ENCODE data around the gene SNRK. TPM values are rescaled to one million over a fixed set of nuclear protein-coding genes. Genes with fewer than 3 reads are reported as not detected.

The SNRK gene
- total and polyA plus RNA-seq, 4 experiments from 2014 or later, result 39.8 to 108 (median 77.1) TPM

- peaks cover 30 to 51% (median 41%) of the 10 kb centered on the region in 4 donors for H3K4me1 Mint-ChIP-seq
- intact Hi-C loops (cut with micrococcal nuclease), result loop anchor here (2.0 kb wide), 1 partner anchor 23 kb away; no protein-coding TSS in a partner anchor
- H3K9me3 Mint-ChIP-seq, result peaks cover 0 to 3% (median 0%) of the 10 kb centered on the region in 8 donors
- peak overlapping the region in 4 of 7 donors; percentile 1 to 33 (median 7) for H3K27ac Mint-ChIP-seq
- no peak for DNase-seq
- H3K36me3 Mint-ChIP-seq, result no peaks in the 10 kb centered on the region
- H3K4me3 ChIP-seq (ENCODE audit: low read length in 2 of 2), result no peak overlapping the region
- POLR2A ChIA-PET (ENCODE audit: partially characterized antibody), result interaction anchor here (0.6 to 1.8 kb wide), 10 partner anchors 8 to 255 kb away, joined by 3 to 8 read pairs (median 4); partner anchors contain the start of gene SNRK
- no peaks in the 10 kb centered on the region for H3K27me3 Mint-ChIP-seq
- H3K9me3 ChIP-seq (ENCODE audit: control insufficient read depth in 1 of 2, low read length in 2 of 2), result no peaks in the 10 kb centered on the region
- no peaks in the 10 kb centered on the region for H3K27me3 ChIP-seq (ENCODE audit: insufficient read depth, low read length)
- no peaks in the 10 kb centered on the region for H3K36me3 ChIP-seq (ENCODE audit: insufficient read depth, low read length)
- H3K27ac ChIP-seq (ENCODE audit: low read depth, low read length), result no peak overlapping the region
- H3K4me1 ChIP-seq (ENCODE audit: insufficient read depth, low read length), result peaks cover 48% of the 10 kb centered on the region
- peak overlapping the region in 1 of 8 donors; percentile 21 for H3K4me3 Mint-ChIP-seq
- CTCF ChIA-PET (ENCODE audit: partially characterized antibody), result interaction anchor here (0.7 to 1.1 kb wide), 2 partner anchors 51 to 85 kb away, joined by 3 to 4 read pairs; no protein-coding TSS in a partner anchor
Measured at GRCh38 chr3:43247561-43248184, 38.7 kb upstream of the SNRK start.

DNA sequence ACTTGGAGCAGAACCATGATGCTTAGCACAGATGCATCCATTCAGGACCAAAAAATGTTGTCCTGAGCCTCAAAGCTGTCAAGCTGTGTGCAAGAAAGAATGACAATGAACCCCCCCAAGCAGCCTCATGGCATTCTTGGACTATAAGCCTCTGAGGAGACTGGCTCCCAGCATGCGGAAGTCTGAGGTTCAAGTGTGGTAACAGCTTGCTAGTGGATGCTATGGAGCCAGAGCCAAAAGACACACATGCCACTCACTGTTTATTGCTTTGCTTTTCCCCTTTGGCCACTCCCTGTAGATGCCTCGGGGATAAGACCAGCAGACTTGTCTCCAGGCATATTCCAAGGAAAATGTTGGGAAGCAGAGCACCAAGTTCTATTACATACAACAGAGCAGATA, 38.2 kb upstream of the SNRK start:
- Histone ChIP-seq H3K36me3 (ENCODE audit: insufficient read depth, low read length) (no peaks in the 10 kb centered on the region), H3K9me3 (ENCODE audit: control insufficient read depth in 1 of 2, low read length in 2 of 2) (no peaks in the 10 kb centered on the region), H3K4me1 (ENCODE audit: insufficient read depth, low read length) (peaks cover 46% of the 10 kb centered on the region), H3K27ac (ENCODE audit: low read depth, low read length) (no peak overlapping the region), H3K27me3 (ENCODE audit: insufficient read depth, low read length) (no peaks in the 10 kb centered on the region), H3K4me3 (ENCODE audit: low read length in 2 of 2) (no peak overlapping the region)
- Mint-ChIP-seq H3K36me3 (no peaks in the 10 kb centered on the region), H3K4me3 (no peak overlapping the region), H3K4me1 (peaks cover 30 to 46% (median 37%) of the 10 kb centered on the region in 4 donors), H3K27ac (peak overlapping the region in 2 of 7 donors; percentile 2 to 12), H3K27me3 (no peaks in the 10 kb centered on the region), H3K9me3 (peaks cover 0 to 2% (median 0%) of the 10 kb centered on the region in 8 donors)
- no peak for DNase-seq
- ChIA-PET POLR2A (ENCODE audit: partially characterized antibody) (interaction anchor here (0.7 to 1.8 kb wide), 4 partner anchors 9 to 71 kb away, joined by 3 to 8 read pairs (median 5); no protein-coding TSS in a partner anchor), CTCF (ENCODE audit: partially characterized antibody) (interaction anchor here (0.9 kb wide), 1 partner anchor 130 kb away, joined by 3 read pairs; no protein-coding TSS in a partner anchor)
- intact Hi-C loops (cut with micrococcal nuclease), result no loop called here

- Histone ChIP-seq H3K4me1 (ENCODE audit: insufficient read depth, low read length) (peaks cover 38% of the 10 kb centered on the region), H3K4me3 (ENCODE audit: low read length in 2 of 2) (no peak overlapping the region), H3K9me3 (ENCODE audit: control insufficient read depth in 1 of 2, low read length in 2 of 2) (no peaks in the 10 kb centered on the region), H3K36me3 (ENCODE audit: insufficient read depth, low read length) (no peaks in the 10 kb centered on the region), H3K27me3 (ENCODE audit: insufficient read depth, low read length) (no peaks in the 10 kb centered on the region), H3K27ac (ENCODE audit: low read depth, low read length) (no peak overlapping the region)
- peaks cover 22 to 38% (median 29%) of the 10 kb centered on the region in 4 donors for H3K4me1 Mint-ChIP-seq
- H3K4me3 Mint-ChIP-seq, result no peak overlapping the region
- POLR2A ChIA-PET (ENCODE audit: partially characterized antibody), result no interaction called here
- peaks cover 0 to 2% (median 0%) of the 10 kb centered on the region in 8 donors for H3K9me3 Mint-ChIP-seq
- CTCF ChIA-PET (ENCODE audit: partially characterized antibody), result interaction anchor here (0.9 kb wide), 1 partner anchor 129 kb away, joined by 3 read pairs; no protein-coding TSS in a partner anchor
- H3K27ac Mint-ChIP-seq, result peak overlapping the region in 2 of 7 donors; percentile 1 to 77
- no peaks in the 10 kb centered on the region for H3K36me3 Mint-ChIP-seq
- no peaks in the 10 kb centered on the region for H3K27me3 Mint-ChIP-seq
- DNase-seq, result no peak
- intact Hi-C loops (cut with micrococcal nuclease), result no loop called here
Measured at GRCh38 chr3:43248973-43249372, 37.4 kb upstream of the SNRK start.

GRCh38 chr3:43249405-43249804, 36.9 kb upstream of the SNRK start:
- no peaks in the 10 kb centered on the region for H3K36me3 ChIP-seq (ENCODE audit: insufficient read depth, low read length)
- Mint-ChIP-seq H3K36me3 (no peaks in the 10 kb centered on the region), H3K4me1 (peaks cover 18 to 34% (median 25%) of the 10 kb centered on the region in 4 donors), H3K27ac (peak overlapping the region in 1 of 7 donors; percentile 1), H3K4me3 (no peak overlapping the region), H3K9me3 (peaks cover 0 to 2% (median 0%) of the 10 kb centered on the region in 8 donors), H3K27me3 (no peaks in the 10 kb centered on the region)
- H3K9me3 ChIP-seq (ENCODE audit: control insufficient read depth in 1 of 2, low read length in 2 of 2), result no peaks in the 10 kb centered on the region
- peaks cover 34% of the 10 kb centered on the region for H3K4me1 ChIP-seq (ENCODE audit: insufficient read depth, low read length)
- no peak overlapping the region for H3K27ac ChIP-seq (ENCODE audit: low read depth, low read length)
- intact Hi-C loops (cut with micrococcal nuclease), result no loop called here
- ChIA-PET CTCF (ENCODE audit: partially characterized antibody) (no interaction called here), POLR2A (ENCODE audit: partially characterized antibody) (no interaction called here)
- no peaks in the 10 kb centered on the region for H3K27me3 ChIP-seq (ENCODE audit: insufficient read depth, low read length)
- no peak overlapping the region for H3K4me3 ChIP-seq (ENCODE audit: low read length in 2 of 2)
- no peak for DNase-seq

DNA sequence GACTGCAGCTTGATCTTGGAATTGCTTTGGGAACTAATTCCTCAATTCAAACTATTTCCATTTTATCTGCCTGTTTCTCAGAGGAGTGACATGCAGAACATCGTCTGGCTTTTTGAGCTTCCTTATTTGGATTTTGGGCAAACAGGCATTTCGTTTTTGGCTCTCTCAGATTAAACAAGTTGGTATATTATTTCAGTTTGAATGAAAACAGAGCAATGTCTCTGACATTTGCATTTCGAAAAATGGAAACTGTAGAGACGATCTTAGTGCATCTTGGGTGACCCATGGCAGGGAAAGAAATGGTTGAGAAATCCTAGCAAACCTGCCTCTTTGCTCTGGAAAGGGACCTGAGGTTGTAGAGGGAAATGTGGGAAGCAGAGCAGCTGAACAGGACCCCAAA, 33.0 kb upstream of the SNRK start:
- H3K4me3 ChIP-seq (ENCODE audit: low read length in 2 of 2), result no peak overlapping the region
- H3K27me3 Mint-ChIP-seq, result no peaks in the 10 kb centered on the region
- H3K36me3 Mint-ChIP-seq, result no peaks in the 10 kb centered on the region
- H3K9me3 Mint-ChIP-seq, result peaks cover 0 to 2% (median 0%) of the 10 kb centered on the region in 8 donors
- no peaks in the 10 kb centered on the region for H3K27me3 ChIP-seq (ENCODE audit: insufficient read depth, low read length)
- peaks cover 20% of the 10 kb centered on the region for H3K4me1 ChIP-seq (ENCODE audit: insufficient read depth, low read length)
- no peaks in the 10 kb centered on the region for H3K9me3 ChIP-seq (ENCODE audit: control insufficient read depth in 1 of 2, low read length in 2 of 2)
- H3K4me1 Mint-ChIP-seq, result peaks cover 12 to 32% (median 22%) of the 10 kb centered on the region in 4 donors
- no peaks in the 10 kb centered on the region for H3K36me3 ChIP-seq (ENCODE audit: insufficient read depth, low read length)
- ChIA-PET CTCF (ENCODE audit: partially characterized antibody) (no interaction called here), POLR2A (ENCODE audit: partially characterized antibody) (no interaction called here)
- no peak overlapping the region for H3K4me3 Mint-ChIP-seq
- intact Hi-C loops (cut with micrococcal nuclease), result no loop called here
- no peak overlapping the region for H3K27ac ChIP-seq (ENCODE audit: low read depth, low read length)
- H3K27ac Mint-ChIP-seq, result no peak overlapping the region
- DNase-seq, result no peak

DNA sequence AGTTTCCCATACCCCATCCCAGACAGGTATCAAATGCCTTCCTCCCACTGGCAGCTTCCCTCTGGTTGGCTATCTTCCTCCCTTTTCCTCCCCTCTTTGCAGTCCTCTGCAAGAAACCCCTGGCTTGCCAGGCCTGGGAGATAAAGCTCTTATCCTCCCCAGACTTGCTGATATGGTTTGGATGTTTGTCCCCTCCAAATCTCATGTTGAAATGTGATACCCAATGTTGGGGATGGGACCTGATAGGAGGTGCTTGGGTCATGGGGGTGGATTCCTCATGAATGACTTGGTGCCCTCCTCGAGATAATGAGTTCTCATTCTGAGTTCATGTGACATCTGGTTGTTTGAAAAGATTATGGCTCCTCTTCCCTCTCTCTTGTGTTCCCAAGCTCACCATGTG, 32.2 kb upstream of the SNRK start:
- H3K4me1 ChIP-seq (ENCODE audit: insufficient read depth, low read length), result peaks cover 20% of the 10 kb centered on the region
- H3K9me3 ChIP-seq (ENCODE audit: control insufficient read depth in 1 of 2, low read length in 2 of 2), result no peaks in the 10 kb centered on the region
- H3K4me3 ChIP-seq (ENCODE audit: low read length in 2 of 2), result no peak overlapping the region
- CTCF ChIA-PET (ENCODE audit: partially characterized antibody), result no interaction called here
- no peak for DNase-seq
- no peaks in the 10 kb centered on the region for H3K36me3 Mint-ChIP-seq
- no peaks in the 10 kb centered on the region for H3K27me3 ChIP-seq (ENCODE audit: insufficient read depth, low read length)
- H3K9me3 Mint-ChIP-seq, result no peaks in the 10 kb centered on the region
- no peak overlapping the region for H3K4me3 Mint-ChIP-seq
- POLR2A ChIA-PET (ENCODE audit: partially characterized antibody), result no interaction called here
- H3K4me1 Mint-ChIP-seq, result peaks cover 12 to 31% (median 21%) of the 10 kb centered on the region in 4 donors
- no peaks in the 10 kb centered on the region for H3K36me3 ChIP-seq (ENCODE audit: insufficient read depth, low read length)
- peak overlapping the region in 1 of 7 donors; percentile 17 for H3K27ac Mint-ChIP-seq
- no peaks in the 10 kb centered on the region for H3K27me3 Mint-ChIP-seq
- intact Hi-C loops (cut with micrococcal nuclease), result no loop called here
- no peak overlapping the region for H3K27ac ChIP-seq (ENCODE audit: low read depth, low read length)

- Mint-ChIP-seq H3K27me3 (no peaks in the 10 kb centered on the region), H3K9me3 (no peaks in the 10 kb centered on the region), H3K4me3 (no peak overlapping the region), H3K36me3 (no peaks in the 10 kb centered on the region), H3K4me1 (peaks cover 12 to 28% (median 20%) of the 10 kb centered on the region in 4 donors), H3K27ac (peak overlapping the region in 1 of 7 donors; percentile 57)
- peaks cover 20% of the 10 kb centered on the region for H3K4me1 ChIP-seq (ENCODE audit: insufficient read depth, low read length)
- DNase-seq, result no peak
- H3K9me3 ChIP-seq (ENCODE audit: control insufficient read depth in 1 of 2, low read length in 2 of 2), result no peaks in the 10 kb centered on the region
- no peak overlapping the region for H3K27ac ChIP-seq (ENCODE audit: low read depth, low read length)
- H3K36me3 ChIP-seq (ENCODE audit: insufficient read depth, low read length), result no peaks in the 10 kb centered on the region
- CTCF ChIA-PET (ENCODE audit: partially characterized antibody), result interaction anchor here (1.0 kb wide), 1 partner anchor 16 kb away, joined by 3 read pairs; no protein-coding TSS in a partner anchor
- no peaks in the 10 kb centered on the region for H3K27me3 ChIP-seq (ENCODE audit: insufficient read depth, low read length)
- H3K4me3 ChIP-seq (ENCODE audit: low read length in 2 of 2), result no peak overlapping the region
- intact Hi-C loops (cut with micrococcal nuclease), result no loop called here
- POLR2A ChIA-PET (ENCODE audit: partially characterized antibody), result interaction anchor here (0.9 kb wide), 2 partner anchors 9 to 76 kb away, joined by 3 to 4 read pairs; no protein-coding TSS in a partner anchor
Measured at GRCh38 chr3:43255662-43256061, 30.7 kb upstream of the SNRK start.
